ENCODE data around the gene KIF26B. TPM values are rescaled to one million over a fixed set of nuclear protein-coding genes. Genes with fewer than 3 reads are reported as not detected.

Gene KIF26B
- total RNA-seq, 2 donors from 2014 or later: 0.30 to 0.35 TPM

DNA sequence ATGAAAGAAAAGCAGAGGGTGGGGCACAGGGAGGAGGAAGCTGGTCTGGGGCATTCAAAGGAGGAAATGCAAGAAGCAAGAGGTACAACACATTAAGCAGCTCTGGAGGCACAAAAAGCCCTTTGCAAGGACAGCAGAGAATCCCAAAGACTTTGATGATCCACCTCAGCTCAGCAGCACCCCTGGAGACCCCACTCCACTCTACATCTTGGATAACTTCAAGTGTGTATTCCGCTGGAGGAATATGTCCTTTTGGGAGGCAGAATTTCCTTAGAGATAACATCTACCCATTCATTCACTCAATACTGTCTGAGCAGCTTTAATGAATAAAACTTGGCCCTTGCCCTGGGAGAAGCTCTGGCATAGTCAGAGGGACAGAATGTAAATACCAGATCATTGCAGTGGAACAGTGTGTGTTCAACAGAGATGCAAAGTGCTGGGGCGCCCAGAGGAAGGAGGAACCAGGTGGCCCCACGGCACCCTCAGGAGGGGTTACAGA lies 599.7 kb downstream of the KIF26B start:
- intact Hi-C loops (cut with DNase I): no loop called here

More for the DNA sequence above, 599.7 kb downstream of the KIF26B start:
- DNase-seq: no peak
- H3K36me3 ChIP-seq: no peaks in the 10 kb centered on the region
- no peaks in the 10 kb centered on the region for H3K4me1 ChIP-seq
- H3K9me3 ChIP-seq: no peaks in the 10 kb centered on the region
- no peaks in the 10 kb centered on the region for H3K27me3 ChIP-seq
- H3K27ac ChIP-seq: no peak overlapping the region
- no peak overlapping the region for H3K9ac ChIP-seq (ENCODE audit: low read depth in 2 of 2, low read length in 2 of 2)
- H3K4me3 ChIP-seq: no peak overlapping the region
- TF ChIP-seq, protein P1, sequence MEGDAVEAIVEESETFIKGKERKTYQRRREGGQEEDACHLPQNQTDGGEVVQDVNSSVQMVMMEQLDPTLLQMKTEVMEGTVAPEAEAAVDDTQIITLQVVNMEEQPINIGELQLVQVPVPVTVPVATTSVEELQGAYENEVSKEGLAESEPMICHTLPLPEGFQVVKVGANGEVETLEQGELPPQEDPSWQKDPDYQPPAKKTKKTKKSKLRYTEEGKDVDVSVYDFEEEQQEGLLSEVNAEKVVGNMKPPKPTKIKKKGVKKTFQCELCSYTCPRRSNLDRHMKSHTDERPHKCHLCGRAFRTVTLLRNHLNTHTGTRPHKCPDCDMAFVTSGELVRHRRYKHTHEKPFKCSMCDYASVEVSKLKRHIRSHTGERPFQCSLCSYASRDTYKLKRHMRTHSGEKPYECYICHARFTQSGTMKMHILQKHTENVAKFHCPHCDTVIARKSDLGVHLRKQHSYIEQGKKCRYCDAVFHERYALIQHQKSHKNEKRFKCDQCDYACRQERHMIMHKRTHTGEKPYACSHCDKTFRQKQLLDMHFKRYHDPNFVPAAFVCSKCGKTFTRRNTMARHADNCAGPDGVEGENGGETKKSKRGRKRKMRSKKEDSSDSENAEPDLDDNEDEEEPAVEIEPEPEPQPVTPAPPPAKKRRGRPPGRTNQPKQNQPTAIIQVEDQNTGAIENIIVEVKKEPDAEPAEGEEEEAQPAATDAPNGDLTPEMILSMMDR (IDR thresholded peaks at IDR 0.05): no peak
